ENCODE measurements around the gene DMGDH.

DNA sequence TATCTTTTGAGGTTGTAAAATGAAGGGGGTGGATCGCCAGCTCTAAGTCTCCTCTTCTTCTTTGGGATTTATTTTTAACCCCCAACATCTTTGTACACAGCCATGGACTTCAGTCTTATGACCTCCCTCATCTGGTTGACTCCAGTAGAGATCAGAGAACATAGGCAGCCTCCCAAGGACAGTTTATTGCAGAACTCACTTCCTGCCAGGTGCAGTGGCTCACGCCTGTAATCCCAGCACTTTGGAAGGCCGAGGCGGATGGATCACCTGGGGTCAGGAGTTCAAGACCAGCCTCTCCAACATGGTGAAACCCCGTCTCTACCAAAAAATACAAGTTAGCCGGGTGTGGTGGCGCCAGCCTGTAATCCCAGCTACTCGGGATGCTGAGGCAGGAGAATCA lies 39.3 kb upstream of the DMGDH start:
- TF ChIP-seq, protein P1, sequence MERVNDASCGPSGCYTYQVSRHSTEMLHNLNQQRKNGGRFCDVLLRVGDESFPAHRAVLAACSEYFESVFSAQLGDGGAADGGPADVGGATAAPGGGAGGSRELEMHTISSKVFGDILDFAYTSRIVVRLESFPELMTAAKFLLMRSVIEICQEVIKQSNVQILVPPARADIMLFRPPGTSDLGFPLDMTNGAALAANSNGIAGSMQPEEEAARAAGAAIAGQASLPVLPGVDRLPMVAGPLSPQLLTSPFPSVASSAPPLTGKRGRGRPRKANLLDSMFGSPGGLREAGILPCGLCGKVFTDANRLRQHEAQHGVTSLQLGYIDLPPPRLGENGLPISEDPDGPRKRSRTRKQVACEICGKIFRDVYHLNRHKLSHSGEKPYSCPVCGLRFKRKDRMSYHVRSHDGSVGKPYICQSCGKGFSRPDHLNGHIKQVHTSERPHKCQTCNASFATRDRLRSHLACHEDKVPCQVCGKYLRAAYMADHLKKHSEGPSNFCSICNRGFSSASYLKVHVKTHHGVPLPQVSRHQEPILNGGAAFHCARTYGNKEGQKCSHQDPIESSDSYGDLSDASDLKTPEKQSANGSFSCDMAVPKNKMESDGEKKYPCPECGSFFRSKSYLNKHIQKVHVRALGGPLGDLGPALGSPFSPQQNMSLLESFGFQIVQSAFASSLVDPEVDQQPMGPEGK (CRISPR knock-in tag; IDR thresholded peaks at IDR 0.05; ENCODE audit: borderline replicate concordance) = no peak
- TF ChIP-seq PPARA (CRISPR knock-in tag; IDR thresholded peaks at IDR 0.05; ENCODE audit: borderline replicate concordance) = no peak

Data from SK-N-SH treated with all-trans-retinoic acid at 6 μM for 48 hours (cell line).